DMS153 (cell line): ENCODE measurements around the gene FAM222A.

ENCODE experiments used
- DNase-seq: peaks from one replicate; lab custom pipeline; 2025; lab: John Stamatoyannopoulos, UW

FAM222A gene

GRCh38 chr12:109724321-109724892, 10.8 kb downstream of the FAM222A start:
- no peak for DNase-seq

- DNase-seq = no peak
Measured at GRCh38 chr12:109725321-109726105, 11.9 kb downstream of the FAM222A start.

GRCh38 chr12:109726106-109726497, 12.5 kb downstream of the FAM222A start:
- DNase-seq = no peak

GRCh38 chr12:109726511-109727038, 12.9 kb downstream of the FAM222A start:
- DNase-seq = no peak

GRCh38 chr12:109727039-109727723, 13.6 kb downstream of the FAM222A start:
- DNase-seq = no peak

GRCh38 chr12:109727746-109728726, 14.4 kb downstream of the FAM222A start:
- no peak for DNase-seq

- no peak for DNase-seq
Measured at GRCh38 chr12:109728921-109729320, 15.3 kb downstream of the FAM222A start.

GRCh38 chr12:109729371-109729781, 15.8 kb downstream of the FAM222A start:
- no peak for DNase-seq

- DNase-seq = no peak
Measured at GRCh38 chr12:109729801-109730200, 16.2 kb downstream of the FAM222A start.

GRCh38 chr12:109730306-109731145, 16.9 kb downstream of the FAM222A start:
- DNase-seq = no peak

- no peak for DNase-seq
Measured at GRCh38 chr12:109731231-109731731, 17.7 kb downstream of the FAM222A start.

- DNase-seq = no peak
Measured at GRCh38 chr12:109731806-109732205, 18.2 kb downstream of the FAM222A start.

GRCh38 chr12:109732321-109733305, 19.0 kb downstream of the FAM222A start:
- no peak for DNase-seq

GRCh38 chr12:109734219-109735000, 20.8 kb downstream of the FAM222A start:
- peak; percentile 15 for DNase-seq

- no peak for DNase-seq
Measured at GRCh38 chr12:109735051-109735521, 21.5 kb downstream of the FAM222A start.

- no peak for DNase-seq
Measured at GRCh38 chr12:109735825-109736551, 22.4 kb downstream of the FAM222A start.

GRCh38 chr12:109736552-109737108, 23.0 kb downstream of the FAM222A start:
- DNase-seq = no peak
